Endothelial cell of umbilical vein (primary cell): Measurements from ENCODE around the gene FSD1. TPM values are rescaled to one million over a fixed set of nuclear protein-coding genes. Genes with fewer than 3 reads are reported as not detected.

Experiments
- BruUV-seq: library from RNA; stranded (reverse); fragments of 400-500 nt; replicated peaks from 2 replicates; lab custom pipeline; 2021; lab: Mats Ljungman, UMichigan
- CTCF ChIA-PET: fragments of 300-600, 350-600 bp; sonication (Branson Sonifier 250); formaldehyde crosslinking; loops from one replicate; lab custom pipeline; 2021; ENCODE audit warnings: antibody characterized with exemption, inconsistent platforms; lab: Charles Lee
- POLR2A ChIA-PET: fragments of 300-600, 350-600 bp; sonication (Branson Sonifier 250); formaldehyde crosslinking; loops from one replicate; lab custom pipeline; 2021; ENCODE audit warnings: antibody characterized with exemption, inconsistent platforms; lab: Charles Lee
- DNase-seq: peaks from one replicate; pipeline ENCODE4 v3.0.0-alpha.2; 2011; ENCODE audit warnings: low read depth, low spot score
- FAIRE-seq: peaks from 2 replicates; lab custom pipeline; 2011; peaks lifted over from hg19 to GRCh38; lab: Jason Lieb, UNC
- H2AFZ ChIP-seq: 2 replicates; pipeline ENCODE4 v1.6.0; 2012; ENCODE audit warnings: low read depth, low read length, control low read depth, inconsistent platforms
- H3K27ac ChIP-seq: 2 replicates; pipeline ENCODE4 v1.5.1; 2011; ENCODE audit warnings: low read depth, mild to moderate bottlenecking, control low read depth, low read length, moderate library complexity; ENCODE audit not compliant: insufficient read depth
- H3K27me3 ChIP-seq, 2 experiments: 2 replicates each; pipeline versions ENCODE4 v1.6.0 to v1.6.1; 2011; ENCODE audit warnings: low read length in 2 of 2, mixed read lengths in 1 of 2; ENCODE audit not compliant: control insufficient read depth in 2 of 2, insufficient read depth in 2 of 2
- H3K36me3 ChIP-seq, 2 experiments: 2 replicates in 1 of 2; 3 replicates in 1 of 2; pipeline ENCODE4 v1.5.1; 2011; ENCODE audit warnings: low read length in 2 of 2, mild to moderate bottlenecking in 1 of 2, moderate library complexity in 1 of 2; ENCODE audit not compliant: control insufficient read depth in 2 of 2, insufficient read depth in 2 of 2; ENCODE audit errors: extremely low read depth in 1 of 2
- H3K4me1 ChIP-seq: 3 replicates; pipeline ENCODE4 v1.5.1; 2011; ENCODE audit warnings: mild to moderate bottlenecking, low read length; ENCODE audit not compliant: control insufficient read depth, insufficient read depth; ENCODE audit errors: extremely low read depth
- H3K4me2 ChIP-seq: 2 replicates; pipeline ENCODE4 v1.6.1; 2011; ENCODE audit warnings: low read length, control low read depth, mixed read lengths; ENCODE audit not compliant: insufficient read depth
- H3K4me3 ChIP-seq, 3 experiments: fragments of 200-600 bp in 1 of 3; sonication (generic), shearing (Covaris generic) in 1 of 3; replicated peaks in 1 of 3; 2 replicates each; pipeline ENCODE4 v1.5.1; 2011 to 2016; ENCODE audit warnings: control low read depth in 3 of 3, low read length in 3 of 3, mild to moderate bottlenecking in 2 of 3, inconsistent platforms in 1 of 3, low read depth in 1 of 3, moderate library complexity in 1 of 3; ENCODE audit not compliant: insufficient read depth in 1 of 3
- H3K79me2 ChIP-seq: 2 replicates; pipeline ENCODE4 v1.6.0; 2012; ENCODE audit warnings: low read length, inconsistent platforms; ENCODE audit not compliant: control insufficient read depth, insufficient read depth
- H3K9ac ChIP-seq: replicated peaks from 2 replicates; pipeline ENCODE3; 2011; ENCODE audit warnings: low read length, control low read depth; ENCODE audit not compliant: insufficient read depth; ENCODE audit errors: extremely low read depth
- H3K9me1 ChIP-seq: replicated peaks from 3 replicates; pipeline ENCODE4 v1.6.0; 2011; ENCODE audit warnings: mild to moderate bottlenecking, low read length; ENCODE audit not compliant: control insufficient read depth, insufficient read depth; ENCODE audit errors: extremely low read depth
- H3K9me3 ChIP-seq: replicated peaks from 2 replicates; pipeline ENCODE4 v1.5.1; 2012; ENCODE audit warnings: low read length, inconsistent platforms; ENCODE audit not compliant: control insufficient read depth, insufficient read depth
- H4K20me1 ChIP-seq: replicated peaks from 2 replicates; pipeline ENCODE3; 2011; ENCODE audit warnings: mild to moderate bottlenecking, low read length; ENCODE audit not compliant: control insufficient read depth, insufficient read depth; ENCODE audit errors: extremely low read depth
- EZH2 ChIP-seq: IDR thresholded peaks from 2 replicates; pipeline ENCODE4 v1.6.1; 2012; ENCODE audit warnings: borderline replicate concordance, low read depth, mild to moderate bottlenecking, moderate library complexity, low read length, inconsistent platforms; ENCODE audit not compliant: severe bottlenecking
- FOS ChIP-seq: IDR thresholded peaks from 2 replicates; pipeline ENCODE4 v1.6.1; 2011; ENCODE audit warnings: mild to moderate bottlenecking, low read length, moderate library complexity, borderline replicate concordance; ENCODE audit not compliant: insufficient read depth
- GATA2 ChIP-seq: IDR thresholded peaks from 2 replicates; pipeline ENCODE4 v1.7.0; 2011; ENCODE audit warnings: low read depth, mild to moderate bottlenecking, moderate library complexity, mixed read lengths, low read length; ENCODE audit not compliant: insufficient read length, insufficient read depth
- JUN ChIP-seq: IDR thresholded peaks from 2 replicates; pipeline ENCODE4 v1.6.1; 2011; ENCODE audit warnings: borderline replicate concordance, low read depth; ENCODE audit not compliant: insufficient read length, insufficient read depth
- MYC ChIP-seq: IDR thresholded peaks from one replicate; pipeline ENCODE4 v1.6.1; 2011; ENCODE audit warnings: mild to moderate bottlenecking, low read depth, low read length
- POLR2A ChIP-seq: IDR thresholded peaks from 2 replicates; pipeline ENCODE4 v1.6.1; 2012; ENCODE audit warnings: low read depth, mild to moderate bottlenecking, control low read depth, low read length
- POLR2AphosphoS5 ChIP-seq: IDR thresholded peaks from 2 replicates; pipeline ENCODE4 v1.6.1; 2012; ENCODE audit warnings: low read depth, mild to moderate bottlenecking, control low read depth, low read length, moderate library complexity; ENCODE audit not compliant: insufficient read depth
- dilution Hi-C: fragments of 300-500 bp; cut with MboI; formaldehyde crosslinking; loops from one replicate; pipeline ENCODE4 v1.15.0; 2019; ENCODE audit warnings: low sequenced_read_pairs; ENCODE audit not compliant: extremely low pct_ligation_motif_present
- intact Hi-C: fragments of 100-400 bp; cut with micrococcal nuclease; formaldehyde crosslinking; loops from one replicate; pipeline ENCODE4 v1.10.0; 2022
- polyA plus RNA-seq, 4 experiments: library from polyadenylated mRNA; depleted of rRNA in 3 of 4; stranded (reverse) in 3 of 4; unstranded in 1 of 4; fragments of >200 nt; gene quantifications; 2 replicates each; pipeline versions ENCODE4 v1.2.1 to v1.2.3, GENCODE V29; 2011 to 2012; ENCODE audit warnings: missing spikeins in 1 of 4
- total RNA-seq: library from RNA; stranded (reverse); gene quantifications from 2 replicates; pipeline ENCODE4 v1.2.3, GENCODE V29; 2021
- TF ChIP-seq, protein P1 (sequence below): IDR thresholded peaks from 2 replicates; pipeline ENCODE4 v1.6.1; 2011; ENCODE audit not compliant: insufficient read depth, insufficient read length
- TF ChIP-seq, protein P2 (sequence below), 2 donors: IDR thresholded peaks; 1 replicate in 1 of 2; 2 replicates in 1 of 2; pipeline ENCODE4 v1.5.1; 2011; ENCODE audit warnings: low read length in 2 of 2, mild to moderate bottlenecking in 2 of 2, moderate library complexity in 2 of 2, control low read depth in 1 of 2, inconsistent platforms in 1 of 2, low read depth in 1 of 2; ENCODE audit not compliant: insufficient read depth in 1 of 2; ENCODE audit errors: extremely low read depth in 1 of 2

The FSD1 gene
- total and polyA plus RNA-seq, 2 donors (not counting 3 experiments of a cell fraction or from before 2014, with no cell fraction given): 25.8 to 55.5 TPM

DNA sequence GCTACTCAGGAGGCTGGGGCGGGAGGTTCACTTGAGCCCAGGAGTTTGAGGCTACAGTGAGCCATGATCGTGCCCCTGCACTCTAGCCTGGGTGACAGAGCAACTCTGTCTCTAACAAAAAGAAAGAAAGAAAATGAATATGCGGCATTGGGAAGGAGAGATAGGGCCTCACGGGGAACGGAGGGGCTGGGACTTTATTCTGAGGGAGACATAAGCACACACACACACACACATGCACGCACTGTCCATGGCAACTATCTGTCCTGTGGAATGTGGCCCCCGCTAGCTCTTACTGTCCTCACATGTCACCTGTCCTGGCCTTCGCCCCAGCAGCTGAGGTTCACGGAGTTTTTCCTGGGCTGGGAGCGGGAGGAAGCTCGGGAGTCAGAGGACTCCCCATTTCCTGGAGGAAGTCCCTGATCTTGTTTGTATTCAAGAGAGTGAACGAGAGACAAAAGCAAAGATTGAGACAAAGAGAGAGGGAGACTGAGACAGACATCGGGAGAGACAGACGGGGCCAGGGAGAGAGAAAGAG, 33.6 kb downstream of the FSD1 start:
- no peak overlapping the region for H3K27ac ChIP-seq
- dilution Hi-C loops: no loop called here
- no peaks in the 10 kb centered on the region for H3K27me3 ChIP-seq
- TF ChIP-seq POLR2AphosphoS5 (no peak), MYC (no peak), GATA2 (no peak), FOS (no peak), EZH2 (no peak), JUN (no peak), POLR2A (no peak)
- TF ChIP-seq, protein P1, sequence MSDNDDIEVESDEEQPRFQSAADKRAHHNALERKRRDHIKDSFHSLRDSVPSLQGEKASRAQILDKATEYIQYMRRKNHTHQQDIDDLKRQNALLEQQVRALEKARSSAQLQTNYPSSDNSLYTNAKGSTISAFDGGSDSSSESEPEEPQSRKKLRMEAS: no peak
- TF ChIP-seq, protein P2, sequence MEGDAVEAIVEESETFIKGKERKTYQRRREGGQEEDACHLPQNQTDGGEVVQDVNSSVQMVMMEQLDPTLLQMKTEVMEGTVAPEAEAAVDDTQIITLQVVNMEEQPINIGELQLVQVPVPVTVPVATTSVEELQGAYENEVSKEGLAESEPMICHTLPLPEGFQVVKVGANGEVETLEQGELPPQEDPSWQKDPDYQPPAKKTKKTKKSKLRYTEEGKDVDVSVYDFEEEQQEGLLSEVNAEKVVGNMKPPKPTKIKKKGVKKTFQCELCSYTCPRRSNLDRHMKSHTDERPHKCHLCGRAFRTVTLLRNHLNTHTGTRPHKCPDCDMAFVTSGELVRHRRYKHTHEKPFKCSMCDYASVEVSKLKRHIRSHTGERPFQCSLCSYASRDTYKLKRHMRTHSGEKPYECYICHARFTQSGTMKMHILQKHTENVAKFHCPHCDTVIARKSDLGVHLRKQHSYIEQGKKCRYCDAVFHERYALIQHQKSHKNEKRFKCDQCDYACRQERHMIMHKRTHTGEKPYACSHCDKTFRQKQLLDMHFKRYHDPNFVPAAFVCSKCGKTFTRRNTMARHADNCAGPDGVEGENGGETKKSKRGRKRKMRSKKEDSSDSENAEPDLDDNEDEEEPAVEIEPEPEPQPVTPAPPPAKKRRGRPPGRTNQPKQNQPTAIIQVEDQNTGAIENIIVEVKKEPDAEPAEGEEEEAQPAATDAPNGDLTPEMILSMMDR (IDR thresholded peaks at IDR 0.05; ENCODE audit: extremely low read depth in 1 of 2, insufficient read depth in 1 of 2, low read depth in 1 of 2, low read length in 2 of 2): no peak
- H3K9me1 ChIP-seq: no peaks in the 10 kb centered on the region
- DNase-seq (peak; percentile 53), FAIRE-seq (peak; percentile 82)
- intact Hi-C loops: no loop called here
- no peaks in the 10 kb centered on the region for H3K36me3 ChIP-seq
- no peaks in the 10 kb centered on the region for H4K20me1 ChIP-seq
- H3K9me3 ChIP-seq: no peaks in the 10 kb centered on the region
- ChIA-PET POLR2A (no interaction called here), CTCF (interaction anchor here (0.7 to 1.8 kb wide), 6 partner anchors 13 to 198 kb away, joined by 3 to 6 read pairs (median 3); no protein-coding TSS in a partner anchor)
- H3K4me3 ChIP-seq: peak overlapping the region; percentile 14 to 45 (median 24)
- no TSS peak for BruUV-seq
- H3K9ac ChIP-seq: peak overlapping the region; percentile 49
- H2AFZ ChIP-seq: peak overlapping the region; percentile 40
- no peaks in the 10 kb centered on the region for H3K79me2 ChIP-seq
- peaks cover 9% of the 10 kb centered on the region for H3K4me1 ChIP-seq
- peak overlapping the region; percentile 73 for H3K4me2 ChIP-seq
